ENCODE data around the gene ARID1B. TPM values are rescaled to one million over a fixed set of nuclear protein-coding genes. Genes with fewer than 3 reads are reported as not detected.

The ARID1B gene
- total RNA-seq, 1 experiment from 2014 or later, result 63.9 TPM

- ChIA-PET POLR2A (interaction anchor here (1.2 kb wide), 1 partner anchor 9 kb away, joined by 3 read pairs; no protein-coding TSS in a partner anchor), CTCF (interaction anchor here (0.7 kb wide), 1 partner anchor 93 kb away, joined by 3 read pairs; no protein-coding TSS in a partner anchor)
- Mint-ChIP-seq H3K27ac (ENCODE audit: low read depth, unreplicated experiment) (no peak overlapping the region), H3K9me3 (ENCODE audit: unreplicated experiment) (no peaks in the 10 kb centered on the region), H3K27me3 (ENCODE audit: insufficient read depth, unreplicated experiment) (no peaks in the 10 kb centered on the region), H3K4me3 (ENCODE audit: unreplicated experiment) (no peak overlapping the region), H3K36me3 (ENCODE audit: insufficient read depth, unreplicated experiment) (peaks cover 12% of the 10 kb centered on the region), H3K4me1 (ENCODE audit: insufficient read depth, unreplicated experiment) (peaks cover 10% of the 10 kb centered on the region)
- intact Hi-C loops (cut with micrococcal nuclease), result no loop called here
- BruUV-seq (replicated peaks), result no TSS peak
- no peak for TF ChIP-seq CTCF (IDR thresholded peaks at IDR 0.05; ENCODE audit: unreplicated experiment)
- no peak for DNase-seq (ENCODE audit: unreplicated experiment)
Observed at GRCh38 chr6:157091243-157091642, 314.1 kb downstream of the ARID1B start.

GRCh38 chr6:157091856-157092460, 314.8 kb downstream of the ARID1B start:
- H3K36me3 Mint-ChIP-seq (ENCODE audit: insufficient read depth, unreplicated experiment), result peaks cover 12% of the 10 kb centered on the region
- POLR2A ChIA-PET, result interaction anchor here (0.9 kb wide), 1 partner anchor 58 kb away, joined by 3 read pairs; no protein-coding TSS in a partner anchor
- no TSS peak for BruUV-seq (replicated peaks)
- CTCF ChIA-PET, result interaction anchor here (0.7 kb wide), 1 partner anchor 92 kb away, joined by 3 read pairs; no protein-coding TSS in a partner anchor
- no peak overlapping the region for H3K4me3 Mint-ChIP-seq (ENCODE audit: unreplicated experiment)
- intact Hi-C loops (cut with micrococcal nuclease), result no loop called here
- H3K27me3 Mint-ChIP-seq (ENCODE audit: insufficient read depth, unreplicated experiment), result no peaks in the 10 kb centered on the region
- no peak overlapping the region for H3K27ac Mint-ChIP-seq (ENCODE audit: low read depth, unreplicated experiment)
- TF ChIP-seq CTCF (IDR thresholded peaks at IDR 0.05; ENCODE audit: unreplicated experiment), result no peak
- H3K9me3 Mint-ChIP-seq (ENCODE audit: unreplicated experiment), result no peaks in the 10 kb centered on the region
- DNase-seq (ENCODE audit: unreplicated experiment), result no peak
- H3K4me1 Mint-ChIP-seq (ENCODE audit: insufficient read depth, unreplicated experiment), result peaks cover 10% of the 10 kb centered on the region

- Mint-ChIP-seq H3K27ac (ENCODE audit: low read depth, unreplicated experiment) (no peak overlapping the region), H3K4me3 (ENCODE audit: unreplicated experiment) (no peak overlapping the region), H3K36me3 (ENCODE audit: insufficient read depth, unreplicated experiment) (peaks cover 16% of the 10 kb centered on the region), H3K9me3 (ENCODE audit: unreplicated experiment) (no peaks in the 10 kb centered on the region), H3K27me3 (ENCODE audit: insufficient read depth, unreplicated experiment) (no peaks in the 10 kb centered on the region), H3K4me1 (ENCODE audit: insufficient read depth, unreplicated experiment) (peaks cover 10% of the 10 kb centered on the region)
- POLR2A ChIA-PET, result interaction anchor here (0.9 kb wide), 1 partner anchor 59 kb away, joined by 3 read pairs; no protein-coding TSS in a partner anchor
- intact Hi-C loops (cut with micrococcal nuclease), result no loop called here
- no TSS peak for BruUV-seq (replicated peaks)
- TF ChIP-seq CTCF (IDR thresholded peaks at IDR 0.05; ENCODE audit: unreplicated experiment), result no peak
- no peak for DNase-seq (ENCODE audit: unreplicated experiment)
- CTCF ChIA-PET, result no interaction called here
Observed at GRCh38 chr6:157092736-157093135, 315.6 kb downstream of the ARID1B start.

GRCh38 chr6:157093536-157093935, 316.4 kb downstream of the ARID1B start:
- CTCF ChIA-PET, result no interaction called here
- TF ChIP-seq CTCF (IDR thresholded peaks at IDR 0.05; ENCODE audit: unreplicated experiment), result no peak
- POLR2A ChIA-PET, result no interaction called here
- Mint-ChIP-seq H3K27ac (ENCODE audit: low read depth, unreplicated experiment) (no peak overlapping the region), H3K9me3 (ENCODE audit: unreplicated experiment) (no peaks in the 10 kb centered on the region), H3K36me3 (ENCODE audit: insufficient read depth, unreplicated experiment) (peaks cover 16% of the 10 kb centered on the region), H3K4me3 (ENCODE audit: unreplicated experiment) (no peak overlapping the region), H3K4me1 (ENCODE audit: insufficient read depth, unreplicated experiment) (peaks cover 10% of the 10 kb centered on the region), H3K27me3 (ENCODE audit: insufficient read depth, unreplicated experiment) (no peaks in the 10 kb centered on the region)
- DNase-seq (ENCODE audit: unreplicated experiment), result no peak
- BruUV-seq (replicated peaks), result no TSS peak
- intact Hi-C loops (cut with micrococcal nuclease), result no loop called here

Data from MCF 10A (cell line).